ENCODE data around the gene MDGA2.
"Not testable (repeated sequence)": the region's sequence is repeated elsewhere in the genome, so short reads cannot be mapped to it uniquely, and the experiment has no call there.

MDGA2 gene

DNA sequence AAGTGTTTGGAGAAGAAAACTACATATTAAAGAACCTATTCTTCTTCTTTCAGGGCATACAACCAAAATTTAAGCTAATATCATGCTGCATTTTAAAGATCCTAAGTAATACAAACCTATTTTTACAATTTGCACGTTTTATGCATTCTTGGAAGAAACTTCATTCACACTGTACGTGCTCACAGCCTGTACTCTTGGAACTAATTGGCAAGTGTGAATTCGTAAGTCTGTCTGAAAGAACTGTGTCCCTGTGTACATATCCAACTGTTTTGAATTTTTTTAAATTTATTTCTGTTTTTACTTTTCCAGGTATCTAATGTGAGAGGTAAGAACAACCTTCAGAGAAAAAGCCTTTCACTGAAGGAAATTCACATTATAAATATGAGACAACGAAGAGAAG, 347.0 kb downstream of the MDGA2 start:
- no peak for DNase-seq (ENCODE audit: low read depth)

DNA sequence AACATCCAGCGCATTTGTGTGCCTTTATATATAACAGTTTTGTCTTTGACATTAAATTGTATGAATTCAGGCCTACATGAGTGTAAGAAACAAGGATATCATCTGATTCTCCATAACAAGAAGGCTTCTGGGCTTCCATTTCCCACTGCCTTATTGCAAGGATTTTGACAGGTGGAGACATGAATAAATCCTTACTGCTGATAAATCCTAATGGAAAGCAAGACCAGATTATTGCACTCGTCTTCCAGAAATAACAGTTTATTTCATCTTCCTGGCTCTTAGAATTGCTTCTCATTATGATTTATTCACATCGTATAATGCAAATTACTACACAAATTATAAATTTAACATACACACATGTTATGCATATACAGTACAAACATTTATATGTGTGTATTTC, 348.1 kb downstream of the MDGA2 start:
- DNase-seq (ENCODE audit: low read depth): no peak

DNA sequence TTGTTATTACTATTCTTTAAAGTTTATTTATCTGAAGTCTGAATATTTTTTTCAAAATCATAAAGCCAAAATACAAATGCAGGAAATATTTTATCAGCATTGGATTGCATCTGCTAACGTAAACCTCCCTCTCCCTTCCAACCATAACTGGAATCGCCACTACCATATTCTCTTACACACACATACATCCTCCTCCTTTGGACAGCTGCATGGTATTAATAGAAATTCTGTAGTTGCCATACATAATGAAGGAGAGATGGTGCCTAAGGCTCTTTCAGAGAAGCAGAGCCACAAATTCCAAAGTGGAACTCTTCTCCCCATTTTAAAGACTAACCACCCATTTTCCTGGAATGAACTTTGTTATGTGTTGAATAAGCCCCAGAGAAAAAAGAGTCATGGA, 352.7 kb downstream of the MDGA2 start:
- DNase-seq (ENCODE audit: low read depth): no peak

DNA sequence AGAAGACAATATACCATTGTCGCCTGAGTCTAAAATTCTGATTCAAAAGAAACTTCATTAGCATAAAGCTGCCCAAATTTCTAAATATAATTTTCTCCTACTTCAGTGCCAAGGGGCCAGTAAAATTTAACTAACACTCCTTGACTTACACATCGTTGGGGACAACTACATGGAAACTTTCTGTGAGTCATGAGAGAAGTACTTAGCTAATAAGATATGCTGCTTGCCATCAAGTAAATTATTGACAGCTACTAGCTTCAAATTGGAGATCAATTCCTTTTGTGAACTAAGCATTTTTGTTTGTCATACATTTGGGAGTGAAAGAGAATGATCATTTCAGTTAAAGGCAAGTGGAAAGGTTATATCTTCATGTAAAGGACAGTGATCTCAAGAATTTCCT, 373.3 kb downstream of the MDGA2 start:
- no peak for DNase-seq (ENCODE audit: low read depth)

DNA sequence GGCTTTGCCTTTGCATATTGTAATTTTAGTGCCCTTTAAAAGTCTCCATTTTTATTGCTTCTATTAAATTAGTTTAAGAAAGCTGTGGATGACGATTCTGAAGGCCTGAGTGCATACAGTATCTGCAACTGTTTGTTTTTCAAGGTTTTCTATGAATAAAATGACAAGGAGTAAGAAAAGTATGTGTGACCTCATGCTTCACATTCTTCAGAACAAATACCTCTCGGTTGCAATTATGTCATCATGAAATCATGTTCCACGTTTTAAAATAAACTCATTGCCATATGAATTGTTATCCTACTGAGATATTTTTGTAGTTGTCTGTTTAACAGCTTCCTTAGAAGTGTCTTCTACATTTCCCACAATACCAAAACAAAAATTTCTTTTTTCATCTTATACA, 374.6 kb downstream of the MDGA2 start:
- DNase-seq (ENCODE audit: low read depth): no peak

DNA sequence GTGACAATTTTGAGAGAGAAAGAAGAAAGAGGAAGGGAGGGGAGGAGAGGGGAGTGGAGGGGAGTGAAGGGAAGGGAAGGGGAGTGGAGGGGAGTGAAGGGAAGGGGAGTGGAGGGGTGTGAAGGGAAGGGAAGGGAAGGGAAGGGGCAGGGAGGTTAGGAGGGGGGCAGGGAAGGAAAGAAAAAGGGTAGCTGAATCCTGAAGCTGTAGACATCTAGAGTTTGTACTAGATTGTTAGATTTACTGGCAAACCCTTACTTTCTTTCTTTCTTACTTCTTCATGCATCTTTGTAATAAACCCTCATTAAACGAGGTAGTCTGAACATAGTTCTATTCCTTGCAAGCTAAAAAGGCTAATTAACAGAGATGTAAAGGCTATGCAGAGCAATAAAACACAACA, 378.0 kb downstream of the MDGA2 start:
- DNase-seq (ENCODE audit: low read depth): no peak

DNA sequence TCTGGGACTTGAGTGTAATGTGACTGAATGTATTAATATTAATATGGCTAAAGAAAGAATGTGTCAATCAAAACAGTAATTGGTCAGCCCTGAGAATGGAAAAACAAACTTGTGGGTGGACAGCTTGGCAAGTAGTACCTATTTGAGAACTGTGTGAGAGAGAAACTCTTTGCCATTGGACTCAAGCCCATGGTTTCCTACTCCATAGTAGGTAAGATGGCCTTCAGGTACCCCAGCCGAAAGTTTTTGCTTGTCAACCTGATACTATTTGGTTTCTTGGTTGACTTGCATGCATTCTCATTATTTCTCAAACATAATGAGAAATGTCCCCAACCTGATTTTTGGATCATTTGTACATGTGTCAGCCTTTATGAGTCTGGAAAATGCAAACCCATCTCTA, 391.1 kb downstream of the MDGA2 start:
- no peak for DNase-seq (ENCODE audit: low read depth)

DNA sequence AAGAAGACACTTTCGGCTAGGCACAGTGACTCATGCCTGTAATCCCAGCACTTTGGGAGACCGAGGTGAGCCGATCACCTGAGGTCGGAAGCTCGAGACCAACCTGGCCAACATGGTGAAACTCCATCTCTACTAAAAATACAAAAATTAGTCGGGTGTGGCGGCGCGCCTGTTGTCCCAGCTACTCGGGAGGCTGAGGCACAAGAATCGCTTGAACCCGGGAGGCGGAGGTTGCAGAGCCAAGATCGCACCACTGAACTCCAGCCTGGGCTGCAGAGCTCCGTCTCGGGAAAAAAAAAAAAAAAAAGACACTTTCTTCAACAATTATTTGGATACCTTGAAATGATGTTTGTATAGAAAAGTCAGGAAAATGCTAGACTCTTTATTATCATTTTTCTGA, 393.6 kb downstream of the MDGA2 start:
- DNase-seq (ENCODE audit: low read depth): not testable (repeated sequence)

DNA sequence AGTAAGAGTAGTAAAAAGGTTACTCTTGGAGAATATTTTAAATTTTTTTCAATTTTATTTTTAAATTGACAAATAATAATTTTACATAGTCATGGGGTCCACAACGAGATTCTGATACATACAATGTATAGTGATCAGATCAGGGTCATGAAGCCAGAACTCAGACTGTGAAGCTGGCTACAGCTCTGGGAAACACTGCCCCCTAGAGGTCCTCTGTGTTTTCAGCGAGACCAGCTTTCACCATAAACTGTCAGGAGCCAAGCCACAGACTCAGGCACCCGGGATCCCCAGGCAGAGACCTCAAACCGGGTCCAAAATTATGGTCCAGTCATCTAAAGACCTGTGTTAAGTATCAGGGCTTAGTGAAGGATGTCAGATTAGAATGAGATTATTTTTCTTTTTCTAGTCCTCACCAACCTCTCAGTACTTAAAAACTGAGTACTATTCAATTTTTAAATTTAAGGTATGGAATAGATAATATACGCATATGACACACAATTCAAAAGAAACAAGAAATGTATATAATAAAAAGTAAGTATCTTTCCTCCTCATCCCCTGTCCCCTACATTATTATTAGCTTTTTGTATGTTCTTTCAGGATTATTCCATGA, 397.1 kb downstream of the MDGA2 start:
- DNase-seq (ENCODE audit: low read depth): no peak

DNA sequence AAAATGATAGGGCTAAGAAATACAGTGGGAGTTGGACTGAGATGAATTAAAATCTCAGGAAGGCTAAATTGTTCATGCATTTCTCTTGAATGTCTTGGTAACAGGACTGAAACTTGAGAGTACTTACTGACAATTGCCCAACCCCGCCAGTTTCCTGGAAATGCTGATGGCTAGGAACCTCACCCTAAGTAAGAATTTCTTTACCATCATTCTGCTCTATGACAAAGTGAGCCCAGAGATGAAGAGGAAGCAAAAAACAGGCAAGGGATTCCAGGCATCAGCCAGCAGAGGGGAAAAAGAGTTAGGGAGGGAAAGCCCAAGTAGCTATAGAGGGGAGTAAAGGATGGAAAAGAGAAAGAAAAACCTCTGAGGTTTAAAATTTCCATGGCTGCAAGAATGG, 397.7 kb downstream of the MDGA2 start:
- DNase-seq (ENCODE audit: low read depth): no peak

DNA sequence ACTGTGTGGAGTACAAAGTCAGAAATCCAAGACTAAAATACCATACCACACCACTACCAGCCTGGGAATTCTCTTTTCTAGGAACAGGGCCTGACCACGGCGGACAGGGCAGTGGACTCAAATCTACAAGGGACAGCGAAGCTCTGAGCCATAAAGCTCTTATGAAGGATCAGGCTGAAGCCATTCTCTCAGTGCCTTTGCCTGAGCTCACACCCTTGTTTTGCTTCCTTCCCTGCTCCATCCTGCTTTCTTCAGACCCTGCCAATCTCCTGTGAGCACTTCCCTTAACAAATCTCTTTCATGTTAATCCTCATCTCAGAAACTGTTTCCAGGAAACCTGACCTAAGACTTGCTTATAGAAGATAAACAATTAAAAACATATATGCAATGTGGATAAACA, 398.5 kb downstream of the MDGA2 start:
- DNase-seq (ENCODE audit: low read depth): no peak

DNA sequence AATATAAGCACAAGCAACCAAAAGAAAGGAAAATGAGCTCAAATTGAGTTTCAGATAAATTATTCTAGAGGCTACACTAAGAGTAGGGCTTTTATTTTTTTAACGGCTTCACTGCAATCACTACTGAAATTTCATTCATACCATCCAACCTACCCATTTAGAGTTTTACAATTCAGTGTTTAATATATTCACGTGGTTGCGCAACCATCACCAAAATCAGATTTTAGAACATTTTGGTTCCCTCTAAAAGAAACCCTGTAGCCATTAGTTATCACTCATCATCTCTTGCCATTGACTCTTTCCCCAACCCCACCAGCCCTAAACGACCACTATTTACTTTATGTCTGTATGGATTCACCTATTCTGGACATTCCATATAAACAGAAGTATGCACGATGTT, 401.5 kb downstream of the MDGA2 start:
- no peak for DNase-seq (ENCODE audit: low read depth)

DNA sequence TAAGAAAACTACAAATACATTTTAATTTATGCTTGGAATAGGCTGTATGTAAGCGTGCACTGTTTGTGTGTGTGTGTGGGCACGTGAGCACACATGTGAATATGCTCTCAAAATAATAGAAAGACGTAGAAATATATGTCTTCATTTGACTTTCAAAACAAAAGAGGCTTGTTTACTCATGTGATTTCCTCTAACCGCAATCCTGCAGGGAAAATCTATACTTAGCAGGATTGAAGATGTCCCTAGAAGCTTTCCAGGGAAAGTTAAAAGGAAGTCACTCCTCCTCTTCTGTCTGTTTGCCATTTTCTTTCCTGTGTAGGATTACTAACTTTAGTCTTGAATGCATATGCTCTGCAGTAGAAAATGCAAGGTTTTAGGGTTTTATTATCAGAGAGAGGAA, 404.7 kb downstream of the MDGA2 start:
- no peak for DNase-seq (ENCODE audit: low read depth)

DNA sequence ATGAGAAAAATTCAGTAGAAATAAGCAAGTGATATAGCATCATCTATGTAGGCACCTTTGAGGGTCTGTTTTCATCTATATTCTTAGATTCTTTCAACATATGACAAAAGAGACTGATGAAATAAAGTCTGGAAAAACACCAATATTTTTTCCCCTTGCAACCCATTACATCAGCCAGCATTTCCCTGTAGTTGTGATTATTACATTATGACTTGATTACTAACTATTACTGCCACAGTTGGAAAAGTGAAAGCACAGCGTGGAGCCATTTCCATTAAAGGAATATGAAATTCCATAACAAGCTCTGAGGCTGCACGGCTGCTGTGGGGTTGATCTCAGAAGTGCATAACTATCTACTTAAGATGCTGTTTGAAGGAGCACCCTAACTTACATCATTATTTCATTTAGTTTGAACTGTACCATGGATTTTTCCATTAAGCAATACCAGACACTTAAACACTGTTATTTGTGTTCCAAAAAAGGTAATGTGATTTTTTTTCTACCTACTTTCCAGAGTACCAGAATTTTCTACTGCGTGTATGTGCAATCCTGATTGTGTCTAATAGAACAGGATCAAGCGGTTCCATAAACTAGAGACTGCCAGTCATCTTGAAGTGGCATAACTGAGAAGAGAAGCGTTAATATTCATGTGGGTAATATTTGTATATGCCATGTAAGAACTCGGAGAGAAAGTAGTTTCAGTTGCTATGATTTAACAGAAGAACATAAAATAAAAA, 405.5 kb downstream of the MDGA2 start:
- no peak for DNase-seq (ENCODE audit: low read depth)

DNA sequence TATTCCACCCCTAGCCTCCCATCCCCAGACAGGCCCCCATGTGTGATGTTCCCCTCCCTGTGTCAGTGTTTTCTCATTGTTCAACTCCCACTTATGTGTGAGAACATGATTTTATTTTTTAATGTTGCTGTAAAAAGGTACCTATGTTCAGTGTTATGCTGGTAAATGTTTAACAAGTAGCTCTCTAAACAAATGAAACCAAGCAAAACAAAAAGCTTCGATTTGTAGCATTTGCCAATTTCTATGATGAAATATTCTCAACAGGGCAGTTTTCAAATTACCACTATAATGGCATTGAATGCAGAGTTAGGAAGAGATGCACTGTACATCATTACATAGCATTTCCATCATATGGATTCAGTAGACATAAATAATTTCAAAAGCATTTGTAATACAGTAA, 410.6 kb downstream of the MDGA2 start:
- DNase-seq (ENCODE audit: low read depth): no peak

DNA sequence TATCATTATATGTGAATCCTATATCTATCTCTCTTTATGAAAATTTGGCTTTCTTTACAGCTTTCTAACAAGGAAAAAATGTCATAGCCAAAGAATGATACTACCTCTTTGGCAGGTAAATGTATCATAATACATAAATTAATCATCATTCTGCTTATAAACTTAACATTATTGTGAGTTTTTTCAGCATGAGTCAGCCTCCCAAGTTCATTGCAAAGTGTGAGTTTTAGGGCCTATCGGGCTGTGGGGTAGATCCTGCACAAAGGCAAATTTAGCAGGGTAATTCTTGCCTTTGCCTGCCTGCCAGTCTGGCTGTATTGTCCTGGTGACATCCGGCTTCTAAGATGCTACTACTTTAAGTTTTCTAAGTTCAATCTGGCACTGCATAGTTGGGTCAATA, 412.6 kb downstream of the MDGA2 start:
- no peak for DNase-seq (ENCODE audit: low read depth)

DNA sequence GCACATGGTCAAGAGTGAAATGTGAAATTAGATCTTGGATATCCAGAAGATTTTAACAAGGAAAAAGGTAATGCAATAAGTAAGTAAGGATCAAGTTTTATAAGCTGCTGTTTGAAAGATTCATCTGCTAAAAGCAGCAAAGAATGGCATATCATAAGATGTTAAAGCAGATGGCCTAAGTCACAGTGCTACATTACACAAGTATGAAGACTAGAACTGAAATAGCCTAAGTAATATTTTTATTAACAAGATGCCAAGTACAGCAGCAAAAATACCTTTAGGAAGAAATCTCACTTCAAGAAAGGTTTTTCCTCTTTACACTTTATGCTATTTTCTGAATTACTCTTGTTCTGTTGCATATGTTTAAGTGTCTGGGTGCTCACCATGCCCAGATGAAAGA, 414.1 kb downstream of the MDGA2 start:
- no peak for DNase-seq (ENCODE audit: low read depth)

DNA sequence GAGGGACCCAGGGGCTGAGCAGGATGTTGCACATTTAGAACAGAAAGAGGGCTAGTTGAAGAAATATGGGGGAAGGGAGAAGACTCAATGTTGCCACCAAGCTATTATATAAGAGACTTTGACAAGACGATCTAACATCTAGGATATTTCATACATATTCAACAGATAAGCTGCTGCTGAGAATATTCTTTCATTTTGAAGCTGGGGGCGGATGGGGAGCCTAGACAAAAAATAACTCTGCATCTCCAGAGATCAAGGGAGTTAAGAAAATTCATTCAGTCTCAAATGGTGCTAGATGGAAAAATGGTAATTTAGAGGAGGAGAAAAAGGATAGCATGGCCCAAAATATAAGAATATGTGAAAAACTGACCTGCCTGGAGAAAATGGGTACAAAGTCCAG, 415.6 kb downstream of the MDGA2 start:
- DNase-seq (ENCODE audit: low read depth): no peak

DNA sequence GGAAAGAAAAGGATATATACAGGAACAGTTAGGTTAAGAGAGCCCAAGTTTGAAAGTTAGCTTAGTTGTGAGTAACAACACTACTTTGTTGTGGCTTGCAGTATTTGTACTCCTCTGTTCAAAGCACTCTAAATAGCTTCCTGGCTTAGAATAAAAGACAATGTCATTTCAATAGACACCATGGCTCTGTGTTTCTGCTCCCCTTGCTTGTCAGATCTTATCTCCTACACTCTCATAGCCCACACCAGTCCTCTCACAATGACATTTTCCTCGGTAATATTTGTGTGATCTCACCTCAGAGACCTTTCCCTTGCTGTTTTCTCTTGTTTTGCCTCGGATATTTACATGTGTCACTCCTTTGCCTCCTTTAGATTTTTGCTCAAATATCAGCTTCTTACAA, 418.4 kb downstream of the MDGA2 start:
- DNase-seq (ENCODE audit: low read depth): no peak

DNA sequence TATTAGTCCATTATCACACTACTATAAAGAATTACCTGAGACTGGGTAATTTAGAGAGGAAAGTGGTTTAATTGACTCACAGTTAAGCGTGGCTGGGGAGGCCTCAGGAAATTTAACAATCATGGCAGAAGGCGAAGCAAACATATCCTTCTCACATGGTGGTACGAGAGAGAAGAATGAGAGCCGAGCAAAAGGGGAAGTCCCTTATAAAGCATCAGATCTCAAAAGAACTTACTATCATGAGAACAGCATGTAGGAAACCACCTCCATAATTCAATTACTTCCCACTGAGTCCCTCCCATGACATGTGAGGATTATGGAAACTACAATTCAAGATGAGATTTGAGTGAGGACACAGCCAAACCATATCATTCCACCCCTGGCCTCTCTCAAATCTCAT, 422.6 kb downstream of the MDGA2 start:
- DNase-seq (ENCODE audit: low read depth): no peak

DNA sequence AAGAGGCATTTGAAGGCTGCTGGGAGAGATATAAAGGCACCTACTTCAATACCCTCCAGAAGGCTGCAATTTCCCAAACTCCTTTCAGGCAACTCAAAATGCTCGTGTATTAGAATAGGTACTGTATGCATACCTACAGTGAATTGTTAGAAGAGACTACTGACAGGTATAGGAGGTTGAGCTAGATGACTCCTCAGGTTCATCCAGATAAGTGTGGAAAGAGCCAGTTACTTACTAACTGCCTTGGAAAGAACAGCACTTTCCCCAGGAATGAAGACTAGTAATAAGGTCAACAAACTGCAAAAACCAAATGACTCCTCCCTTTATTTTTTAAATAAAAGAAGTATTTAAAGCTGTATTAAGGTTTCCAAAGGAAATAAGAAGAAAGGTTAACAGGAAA, 429.0 kb downstream of the MDGA2 start:
- no peak for DNase-seq (ENCODE audit: low read depth)

DNA sequence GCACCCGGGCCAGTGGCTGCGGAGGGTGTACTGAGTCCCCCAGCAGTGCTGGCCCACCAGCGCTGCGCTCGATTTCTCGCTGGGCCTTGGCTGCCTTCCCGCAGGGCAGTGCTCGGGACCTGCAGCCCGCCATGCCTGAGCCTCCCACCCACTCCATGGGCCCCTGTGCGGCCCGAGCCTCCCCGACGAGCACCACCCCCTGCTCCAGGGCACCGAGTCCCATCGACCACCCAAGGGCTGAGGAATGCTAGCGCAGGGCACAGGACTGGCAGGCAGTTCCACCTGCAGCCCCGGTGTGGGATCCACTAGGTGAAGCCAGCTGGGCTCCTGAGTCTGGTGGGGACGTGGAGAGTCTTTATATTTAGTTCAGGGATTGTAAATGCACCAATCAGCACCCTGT, 432.8 kb downstream of the MDGA2 start:
- DNase-seq (ENCODE audit: low read depth): not testable (repeated sequence)

DNA sequence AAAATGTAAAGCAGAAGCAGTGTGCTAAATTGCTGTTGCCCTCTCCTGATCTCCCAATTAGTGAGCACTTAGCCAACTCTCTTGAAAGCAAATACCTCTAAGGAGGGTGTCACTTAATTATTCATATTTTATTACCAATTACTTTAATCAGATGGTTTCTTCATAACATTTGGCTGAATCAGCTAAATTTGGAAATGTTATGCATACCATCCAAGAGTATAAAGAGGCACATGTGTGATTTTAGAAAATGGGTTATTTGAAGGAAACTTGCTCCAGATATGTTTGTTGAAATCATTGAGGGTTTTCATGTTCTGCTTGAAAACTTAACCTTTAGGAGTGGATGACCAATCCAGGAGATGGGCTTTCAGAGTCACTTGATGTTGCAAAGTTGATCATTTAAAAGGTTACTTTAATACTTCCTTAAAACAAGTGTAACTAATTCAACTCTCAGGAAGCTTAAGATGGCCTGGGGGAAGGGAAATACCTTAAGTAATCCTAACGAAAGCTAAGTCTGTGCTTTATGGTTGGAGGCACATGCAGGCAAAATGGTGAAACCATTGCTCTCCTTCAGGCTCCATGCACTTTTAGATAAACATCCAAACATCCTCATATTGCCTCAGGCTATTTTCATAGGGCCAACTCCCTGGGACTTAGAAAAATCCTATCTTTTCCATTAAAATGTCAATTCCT, 434.5 kb downstream of the MDGA2 start:
- DNase-seq (ENCODE audit: low read depth): no peak

DNA sequence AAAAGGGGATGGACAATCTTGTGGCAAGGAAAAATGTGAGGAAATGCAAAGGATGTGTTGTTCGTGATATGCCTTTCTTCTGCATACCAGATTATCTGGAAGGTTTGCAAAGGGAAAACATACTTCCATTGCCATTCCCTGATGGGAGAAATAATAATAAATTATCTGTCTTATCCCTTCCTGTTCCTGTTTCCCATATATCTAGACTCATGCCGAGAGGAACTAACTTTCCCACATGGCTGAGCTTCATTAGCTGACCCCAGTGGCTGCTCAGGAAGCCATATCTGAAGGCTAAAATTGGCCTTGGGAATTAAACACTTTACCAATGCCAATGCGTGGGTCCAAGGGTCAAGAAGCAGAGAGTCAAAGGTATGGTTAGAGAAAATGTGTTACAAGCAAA, 439.8 kb downstream of the MDGA2 start:
- no peak for DNase-seq (ENCODE audit: low read depth)

All from T follicular helper cell (primary cell).